ENCODE results near the gene PROB1. TPM values are rescaled to one million over a fixed set of nuclear protein-coding genes. Genes with fewer than 3 reads are reported as not detected.

Gene PROB1
- total RNA-seq, 1 experiment from 2014 or later = 3.4 TPM

GRCh38 chr5:139369181-139369580, 25.7 kb downstream of the PROB1 start:
- no peaks in the 10 kb centered on the region for H3K23me2 ChIP-seq (ENCODE audit: insufficient read length, low read depth, low read length, poor library complexity, severe bottlenecking)
- no peak overlapping the region for H2BK20ac ChIP-seq (ENCODE audit: low read depth, low read length, poor library complexity, severe bottlenecking)
- Mint-ChIP-seq H3K9me3 (no peaks in the 10 kb centered on the region), H3K36me3 (ENCODE audit: insufficient read depth in 1 of 3, low read depth in 3 of 3) (peaks cover 28 to 74% (median 51%) of the 10 kb centered on the region in 3 experiments; a peak in 6 of 7 replicates), H3K4me1 (no peaks in the 10 kb centered on the region), H3K4me3 (no peak overlapping the region), H3K27ac (no peak overlapping the region), H3K27me3 (ENCODE audit: low read depth) (no peaks in the 10 kb centered on the region)
- no peak for DNase-seq
- WGBS (ENCODE audit: extremely low coverage, insufficient read length, low lambda C conversion rate) = no CpG with 5 or more reads among the region's 1 CpG
- no peak overlapping the region for H3K4me2 ChIP-seq (ENCODE audit: insufficient read depth, insufficient read length, low read length)
- no peaks in the 10 kb centered on the region for H3K4me1 ChIP-seq (ENCODE audit: insufficient read depth, low read length)
- no peak overlapping the region for H3K14ac ChIP-seq (ENCODE audit: insufficient read depth, low read length)
- no peak overlapping the region for H4K5ac ChIP-seq (ENCODE audit: insufficient read length, low read depth, low read length)
- H3K23ac ChIP-seq (ENCODE audit: insufficient read length, low read depth, low read length) = no peak overlapping the region
- no peak overlapping the region for H2BK12ac ChIP-seq (ENCODE audit: insufficient read length, low read depth, low read length)
- no peaks in the 10 kb centered on the region for H4K20me1 ChIP-seq (ENCODE audit: control insufficient read depth, insufficient read depth, insufficient read length)
- no peak overlapping the region for H3K56ac ChIP-seq (ENCODE audit: insufficient read length, low read depth, low read length)
- H2AK5ac ChIP-seq (ENCODE audit: insufficient read length, low read length) = no peak overlapping the region
- H2AFZ ChIP-seq (ENCODE audit: low read length) = no peak overlapping the region
- no peak overlapping the region for H4K91ac ChIP-seq (ENCODE audit: insufficient read length, low read depth, low read length)
- H3T11ph ChIP-seq (ENCODE audit: low read length) = no peak overlapping the region
- H2BK5ac ChIP-seq (ENCODE audit: insufficient read length, low read length) = no peak overlapping the region
- no peaks in the 10 kb centered on the region for H3K79me2 ChIP-seq (ENCODE audit: insufficient read depth, low read length)
- H3K27ac ChIP-seq (ENCODE audit: insufficient read length, low read depth, low read length) = no peak overlapping the region
- H3K4ac ChIP-seq (ENCODE audit: low read depth, low read length) = no peak overlapping the region
- H3K9ac ChIP-seq (ENCODE audit: extremely low read depth, insufficient read length, low read length) = no peak overlapping the region
- no peak overlapping the region for H2BK15ac ChIP-seq (ENCODE audit: low read depth, low read length)
- H3K9me3 ChIP-seq (ENCODE audit: control insufficient read depth, low read depth, low read length) = no peaks in the 10 kb centered on the region
- H3K18ac ChIP-seq (ENCODE audit: insufficient read length, low read depth, low read length) = no peak overlapping the region
- H2BK120ac ChIP-seq (ENCODE audit: low read depth, low read length, poor library complexity, severe bottlenecking) = no peak overlapping the region
- no peaks in the 10 kb centered on the region for H3K79me1 ChIP-seq (ENCODE audit: insufficient read depth, low read depth, low read length, poor library complexity, severe bottlenecking)
- H3K27me3 ChIP-seq (ENCODE audit: insufficient read depth, low read length) = no peaks in the 10 kb centered on the region
- H4K8ac ChIP-seq (replicated peaks; ENCODE audit: insufficient read length, low read depth, low read length) = no peak overlapping the region
- TF ChIP-seq CTCF (conservative IDR thresholded peaks at IDR 0.05) = no peak
